ENCODE results near the gene CEP85L. TPM values are rescaled to one million over a fixed set of nuclear protein-coding genes. Genes with fewer than 3 reads are reported as not detected.

CEP85L gene
- polyA plus RNA-seq, 3 donors, result 1.0 to 2.0 (median 1.6) TPM

DNA sequence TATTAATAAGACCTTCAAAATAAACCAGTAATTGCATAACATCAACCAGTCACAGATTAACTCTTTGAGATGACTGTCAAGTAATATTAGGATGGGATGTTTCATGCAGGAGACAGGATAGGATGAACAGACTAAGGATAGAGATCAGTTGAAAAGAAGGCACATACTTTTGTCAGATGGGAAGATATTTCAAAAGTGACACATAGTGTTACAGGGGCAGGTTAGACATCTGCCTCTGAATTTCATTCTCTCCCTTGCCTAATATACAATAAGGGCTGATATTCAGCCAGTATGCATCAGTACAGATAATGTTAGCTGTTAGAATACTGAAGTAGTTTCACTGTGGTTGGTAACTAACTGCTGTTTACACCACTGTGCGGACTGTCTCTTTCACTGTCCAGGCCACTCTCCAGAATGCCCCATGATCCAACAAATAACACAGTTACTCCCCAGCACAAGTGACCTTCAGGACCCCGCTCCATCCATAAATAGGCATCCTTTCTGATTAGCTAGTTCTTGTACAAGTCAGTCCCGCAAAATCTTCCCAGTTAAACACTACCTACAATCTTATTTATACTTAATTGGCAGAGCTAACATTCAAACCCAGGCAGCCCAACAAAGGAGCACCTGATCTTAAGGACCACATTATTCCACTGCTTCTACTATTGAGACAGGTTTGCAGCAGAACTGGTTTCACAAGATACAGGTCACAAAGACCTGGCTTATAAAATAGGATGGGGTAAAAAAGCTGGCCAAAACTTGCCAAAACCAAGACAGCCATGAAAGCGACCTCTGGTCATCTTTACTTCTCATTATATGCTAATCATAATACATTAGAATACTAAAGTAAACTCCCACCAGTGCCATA, 125.2 kb downstream of the CEP85L start:
- no peak overlapping the region for H3K27ac ChIP-seq (ENCODE audit: low read depth, low read length)
- 89 to 95% (median 91%) methylated on average over 4 of the region's 4 CpGs for WGBS, 3 donors

DNA sequence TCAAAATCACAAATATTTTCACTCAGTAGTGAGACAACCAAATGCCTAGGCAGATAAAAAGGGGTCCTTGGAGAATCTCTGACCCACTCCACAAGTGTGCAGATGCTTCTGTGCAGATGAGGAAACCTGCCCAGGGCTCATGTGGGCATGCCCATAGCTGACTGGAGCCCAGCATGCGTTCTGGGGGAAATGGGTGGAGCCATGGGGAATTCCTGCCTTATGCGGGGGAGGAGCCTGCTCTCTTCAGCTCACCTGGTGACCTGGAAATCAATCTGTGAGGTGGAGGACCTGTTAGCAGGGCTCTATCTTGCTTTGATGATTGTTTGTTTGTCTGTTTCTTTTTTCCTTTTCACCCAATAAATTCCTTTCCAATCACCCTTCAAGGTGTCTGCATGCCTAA, 126.7 kb downstream of the CEP85L start:
- H3K27ac ChIP-seq (ENCODE audit: low read depth, low read length), result no peak overlapping the region
- WGBS, 3 donors, result 65 to 82% (median 70%) methylated on average over 2 of the region's 2 CpGs

DNA sequence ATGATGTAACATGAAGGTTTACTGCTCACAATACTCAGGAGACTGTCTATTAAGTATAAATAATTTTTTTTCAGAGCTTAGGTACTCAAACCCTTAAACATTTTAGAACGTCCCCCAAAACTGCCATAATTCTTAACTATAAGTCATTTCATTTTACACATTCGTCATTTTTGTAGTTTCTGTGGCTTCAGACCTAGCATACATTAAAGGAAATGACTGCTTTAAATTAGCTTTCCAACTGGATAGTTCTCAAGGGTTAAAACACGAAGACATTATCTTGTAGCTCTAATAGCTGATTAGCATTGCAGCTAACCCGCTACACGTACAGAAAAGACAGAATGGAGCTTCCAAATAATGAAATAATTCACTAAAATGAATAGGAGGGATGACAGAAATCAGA, 128.2 kb downstream of the CEP85L start:
- 87 to 93% (median 93%) methylated on average over 5 of the region's 5 CpGs for WGBS, 3 donors
- H3K27ac ChIP-seq (ENCODE audit: low read depth, low read length), result no peak overlapping the region

DNA sequence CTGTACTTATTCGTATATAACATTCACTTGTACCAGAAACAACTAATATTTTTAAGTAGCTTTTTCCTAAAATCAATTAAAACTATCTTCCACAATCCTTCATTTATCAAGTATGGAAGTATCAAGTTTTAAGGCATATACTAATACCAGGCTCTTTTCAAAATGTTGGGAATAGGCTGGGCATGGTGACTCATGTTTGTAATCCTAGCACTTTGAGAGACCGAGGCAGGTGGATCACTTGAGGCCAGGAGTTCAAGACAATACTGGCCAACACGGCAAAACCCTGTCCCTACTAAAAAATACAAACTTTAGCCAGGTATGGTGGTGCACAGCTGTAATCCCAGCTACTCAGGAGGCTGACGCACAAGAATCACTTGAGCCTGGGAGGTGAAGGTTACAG, 129.0 kb downstream of the CEP85L start:
- H3K27ac ChIP-seq (ENCODE audit: low read depth, low read length), result no peak overlapping the region
- WGBS, 3 donors, result 96 to 97% (median 97%) methylated on average over 4 of the region's 4 CpGs

DNA sequence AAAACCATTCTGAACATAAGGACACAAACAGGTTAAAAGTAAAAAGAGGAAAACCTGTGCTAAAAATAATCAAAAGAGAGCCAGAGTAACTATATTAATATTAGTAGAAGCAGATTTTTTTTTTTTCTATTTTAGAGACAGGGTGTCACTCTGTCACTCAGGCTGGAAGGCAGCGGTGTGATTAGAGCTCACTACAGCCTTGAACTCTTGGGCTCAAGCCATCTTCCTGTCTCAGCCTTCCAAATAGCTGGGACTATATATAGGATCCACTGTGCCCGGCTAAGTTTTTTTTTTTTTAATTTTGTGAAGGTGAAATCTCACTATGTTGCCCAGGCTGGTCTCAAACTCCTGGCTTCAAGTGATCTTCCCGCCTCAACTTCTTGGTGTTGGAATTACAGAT, 136.7 kb downstream of the CEP85L start:
- WGBS, 3 donors, result 58 to 82% (median 78%) methylated on average over 3 of the region's 3 CpGs
- no peak overlapping the region for H3K27ac ChIP-seq (ENCODE audit: low read depth, low read length)

DNA sequence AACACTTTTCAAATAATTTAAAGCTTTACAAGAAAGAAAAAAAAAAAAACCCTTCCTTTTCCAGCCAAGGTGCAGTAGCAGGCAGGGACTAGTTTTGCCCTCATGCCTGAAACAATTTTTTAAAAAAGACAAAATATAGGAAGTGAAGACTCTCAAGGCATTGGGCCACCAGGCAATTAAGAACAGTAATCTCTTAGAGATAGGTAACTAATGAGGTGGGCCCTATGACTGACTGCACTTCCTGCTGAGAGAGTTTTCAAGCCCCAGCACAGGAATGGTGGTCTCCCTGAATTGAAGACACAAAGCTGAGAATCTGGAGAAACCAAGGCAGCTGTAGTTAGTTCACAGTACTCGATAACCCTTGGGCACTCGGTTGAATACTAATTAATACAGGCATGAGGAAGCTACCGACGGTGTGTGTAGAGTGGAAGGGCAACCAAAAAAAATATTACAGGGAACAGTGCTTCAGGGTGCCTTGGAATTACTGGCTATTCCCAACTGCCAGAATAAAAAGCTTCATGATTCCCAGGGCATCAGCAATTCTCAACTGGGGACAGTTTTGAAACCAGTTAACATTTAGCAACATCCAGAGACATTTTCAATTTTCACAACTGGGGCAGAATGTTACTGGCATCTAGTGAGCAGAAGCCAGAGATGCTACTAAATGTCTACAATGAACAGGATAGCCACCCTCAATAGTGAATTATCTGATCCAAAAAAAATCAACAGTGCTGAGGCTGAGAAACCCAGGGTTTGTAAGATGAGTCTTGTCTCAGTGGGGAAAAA, 139.3 kb downstream of the CEP85L start:
- no peak overlapping the region for H3K27ac ChIP-seq (ENCODE audit: low read depth, low read length)
- WGBS, 3 donors, result 91 to 97% (median 94%) methylated on average over 4 of the region's 4 CpGs

DNA sequence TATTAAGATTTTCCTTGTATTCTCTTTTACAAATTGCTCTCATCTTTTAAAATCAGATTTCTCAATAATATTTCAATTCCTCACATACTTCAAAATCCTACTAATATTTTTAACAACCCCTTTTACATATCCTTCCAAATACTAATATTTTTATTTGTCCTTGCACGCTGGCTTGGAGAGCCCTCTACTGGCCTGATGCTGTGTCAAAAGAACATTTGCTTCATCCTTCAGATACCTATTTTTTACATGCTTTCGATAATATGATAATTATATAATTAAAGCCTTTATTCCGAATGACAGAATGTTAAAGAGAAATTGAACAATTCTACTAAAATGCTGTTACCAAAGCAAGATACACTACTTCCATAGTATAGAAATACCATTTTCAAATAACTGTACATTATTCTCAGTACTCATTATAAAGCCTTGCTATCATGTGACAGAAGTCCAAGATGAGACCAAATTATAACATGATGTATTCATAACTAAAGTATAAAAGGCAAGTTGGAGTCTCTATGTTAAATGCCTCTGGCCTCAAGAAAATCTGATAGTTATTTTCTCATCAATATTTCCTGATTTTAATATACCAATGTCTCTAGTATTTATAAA, 142.3 kb downstream of the CEP85L start:
- 52 to 74% (median 67%) methylated on average over 3 of the region's 3 CpGs for WGBS, 3 donors
- no peak overlapping the region for H3K27ac ChIP-seq (ENCODE audit: low read depth, low read length)

DNA sequence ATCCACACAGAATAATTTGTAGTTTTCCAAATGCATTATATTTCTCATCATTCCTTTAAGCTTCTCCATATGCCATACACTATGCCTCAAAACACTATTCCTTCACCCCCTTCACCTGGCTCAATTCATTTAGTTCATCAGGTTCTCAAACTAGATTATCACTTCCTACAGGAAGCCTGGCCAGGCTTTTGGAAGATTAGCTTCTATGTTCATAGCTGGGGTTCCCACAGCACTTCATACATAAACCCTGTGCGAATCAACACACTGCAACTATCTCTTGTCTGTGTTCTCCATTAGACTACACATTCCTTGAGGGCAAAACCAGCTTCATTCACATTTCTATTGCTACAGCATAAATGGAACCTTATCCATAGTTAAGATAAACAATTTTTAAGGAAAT, 143.8 kb downstream of the CEP85L start:
- H3K27ac ChIP-seq (ENCODE audit: low read depth, low read length), result no peak overlapping the region
- 91 to 97% (median 96%) methylated on average over 1 of the region's 1 CpG for WGBS, 3 donors

DNA sequence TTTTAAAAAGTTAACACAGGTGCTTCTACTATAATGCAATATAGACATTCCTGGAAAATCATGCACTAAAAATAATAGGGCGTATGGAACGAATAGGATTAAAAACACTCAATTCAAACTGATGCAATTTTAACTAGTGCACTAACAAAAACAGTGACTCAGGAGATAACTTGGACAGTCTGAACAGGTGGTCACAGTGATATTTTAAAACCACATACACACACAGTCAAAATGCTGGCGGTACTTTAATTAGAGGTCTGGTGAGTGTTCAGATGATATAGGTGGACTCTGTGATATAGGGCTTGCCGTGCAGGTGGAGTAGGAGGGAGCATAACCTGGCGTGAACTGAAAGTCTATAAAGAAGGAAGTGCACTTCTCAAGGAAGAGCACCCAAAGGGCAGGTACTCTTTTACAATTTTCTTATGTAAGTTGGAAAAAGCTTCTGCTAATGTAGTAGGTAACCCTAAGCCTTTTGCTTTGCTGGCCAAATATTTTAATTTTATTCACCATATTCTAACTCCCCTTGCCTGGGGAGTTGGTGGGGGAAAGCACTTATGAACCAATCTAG, 145.2 kb downstream of the CEP85L start:
- WGBS, 3 donors, result 87 to 93% (median 87%) methylated on average over 5 of the region's 5 CpGs
- no peak overlapping the region for H3K27ac ChIP-seq (ENCODE audit: low read depth, low read length)

DNA sequence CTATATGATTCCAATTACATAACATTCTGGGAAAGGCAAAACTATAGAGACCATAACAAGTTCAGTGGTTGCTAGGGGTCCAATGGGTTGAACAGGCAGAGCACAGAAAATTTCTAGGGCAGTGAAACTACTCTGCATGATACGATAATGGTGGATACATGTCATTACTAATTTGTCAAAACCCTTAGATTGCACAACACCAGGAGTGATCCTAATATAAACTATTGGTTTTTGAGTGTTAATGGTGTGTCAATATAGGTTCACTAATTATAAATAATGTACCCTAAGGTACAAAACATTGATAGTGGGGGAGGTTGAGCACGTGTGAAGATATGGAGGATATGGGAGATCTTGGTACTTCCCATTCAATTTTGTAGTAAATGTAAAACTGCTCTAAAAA, 145.7 kb downstream of the CEP85L start:
- 92 to 93% (median 93%) methylated on average over 2 of the region's 2 CpGs for WGBS, 3 donors
- no peak overlapping the region for H3K27ac ChIP-seq (ENCODE audit: low read depth, low read length)

DNA sequence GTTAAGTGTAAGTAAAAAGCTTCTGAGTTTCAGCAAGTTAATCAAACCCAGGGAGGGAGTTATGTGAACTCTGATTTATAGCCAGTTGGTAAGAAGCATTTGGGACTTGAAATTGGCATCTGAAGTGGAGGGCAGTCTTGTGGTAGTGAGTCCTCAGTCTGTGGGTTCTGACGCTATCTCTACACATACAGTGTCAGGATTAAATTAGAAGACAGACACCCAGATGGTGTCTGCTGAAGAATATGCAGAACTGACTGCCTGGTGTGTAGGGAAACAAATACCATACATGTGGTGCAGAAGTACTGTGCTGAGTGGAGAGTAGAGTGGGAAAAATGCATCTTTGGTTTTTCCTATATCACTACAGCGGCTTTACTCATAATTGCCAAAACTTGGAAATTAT, 146.8 kb downstream of the CEP85L start:
- 95 to 100% (median 100%) methylated on average over 2 of the region's 2 CpGs for WGBS, 3 donors
- no peak overlapping the region for H3K27ac ChIP-seq (ENCODE audit: low read depth, low read length)

DNA sequence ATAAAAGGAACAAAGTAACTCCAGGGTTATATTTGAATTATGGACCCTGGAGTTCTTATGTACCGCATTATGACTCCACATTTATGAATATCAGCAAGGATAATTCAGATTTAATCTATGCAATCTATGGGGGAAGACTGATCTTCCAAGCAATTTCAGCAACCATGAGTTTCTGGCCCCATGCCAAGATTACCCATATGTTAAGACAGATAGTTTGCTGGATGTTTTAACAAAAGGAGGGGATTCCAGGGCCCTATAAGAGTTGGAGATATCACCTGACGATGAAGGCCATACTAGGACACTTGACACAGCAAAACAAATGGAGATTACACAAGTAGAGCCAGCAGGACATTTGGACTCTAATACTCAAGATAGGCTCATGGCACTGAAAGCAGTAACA, 149.2 kb downstream of the CEP85L start:
- 68 to 88% (median 68%) methylated on average over 2 of the region's 2 CpGs for WGBS, 3 donors
- H3K27ac ChIP-seq (ENCODE audit: low read depth, low read length), result no peak overlapping the region

DNA sequence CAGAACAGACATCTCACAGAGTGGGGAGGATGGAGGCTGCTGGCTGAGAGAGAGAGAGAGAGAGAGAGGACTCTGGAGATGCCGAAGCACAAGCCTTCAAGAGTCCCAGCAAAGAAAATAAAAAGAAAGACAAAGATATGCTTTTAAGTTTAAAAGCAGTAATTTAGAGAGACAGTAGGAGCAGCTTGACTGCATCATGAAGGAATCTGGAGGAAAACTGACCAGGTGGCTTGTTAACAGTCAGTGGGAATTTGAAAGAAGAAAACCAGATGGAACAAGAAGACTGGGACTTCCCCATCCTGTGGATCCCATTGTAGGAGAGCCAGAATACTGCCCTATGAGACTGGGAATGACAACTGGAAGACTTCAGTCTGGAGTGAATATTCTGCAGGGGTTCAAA, 149.6 kb downstream of the CEP85L start:
- H3K27ac ChIP-seq (ENCODE audit: low read depth, low read length), result no peak overlapping the region
- 92 to 100% (median 100%) methylated on average over 1 of the region's 1 CpG for WGBS, 3 donors

DNA sequence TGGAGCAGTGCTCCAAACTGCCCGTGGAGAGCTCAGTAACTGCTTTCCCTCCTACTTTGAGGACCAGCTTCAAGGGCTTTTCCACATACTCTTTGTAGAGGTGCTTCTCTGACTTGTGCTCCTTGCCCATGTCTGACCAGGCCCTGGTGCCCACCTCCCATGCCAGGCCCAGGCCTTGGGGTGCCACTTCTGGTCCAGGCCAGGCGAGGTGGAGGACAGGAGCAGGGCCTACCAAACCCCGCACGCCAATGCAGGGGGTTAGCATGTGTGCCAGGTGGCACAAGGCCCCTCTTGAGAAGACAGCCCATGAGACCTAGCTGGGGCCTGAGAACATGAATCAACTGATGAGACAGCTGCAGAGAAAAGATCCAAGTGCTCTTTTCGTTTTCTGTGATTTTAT, 150.3 kb downstream of the CEP85L start:
- no peak overlapping the region for H3K27ac ChIP-seq (ENCODE audit: low read depth, low read length)
- 95% methylated on average over 5 of the region's 5 CpGs for WGBS, 3 donors

DNA sequence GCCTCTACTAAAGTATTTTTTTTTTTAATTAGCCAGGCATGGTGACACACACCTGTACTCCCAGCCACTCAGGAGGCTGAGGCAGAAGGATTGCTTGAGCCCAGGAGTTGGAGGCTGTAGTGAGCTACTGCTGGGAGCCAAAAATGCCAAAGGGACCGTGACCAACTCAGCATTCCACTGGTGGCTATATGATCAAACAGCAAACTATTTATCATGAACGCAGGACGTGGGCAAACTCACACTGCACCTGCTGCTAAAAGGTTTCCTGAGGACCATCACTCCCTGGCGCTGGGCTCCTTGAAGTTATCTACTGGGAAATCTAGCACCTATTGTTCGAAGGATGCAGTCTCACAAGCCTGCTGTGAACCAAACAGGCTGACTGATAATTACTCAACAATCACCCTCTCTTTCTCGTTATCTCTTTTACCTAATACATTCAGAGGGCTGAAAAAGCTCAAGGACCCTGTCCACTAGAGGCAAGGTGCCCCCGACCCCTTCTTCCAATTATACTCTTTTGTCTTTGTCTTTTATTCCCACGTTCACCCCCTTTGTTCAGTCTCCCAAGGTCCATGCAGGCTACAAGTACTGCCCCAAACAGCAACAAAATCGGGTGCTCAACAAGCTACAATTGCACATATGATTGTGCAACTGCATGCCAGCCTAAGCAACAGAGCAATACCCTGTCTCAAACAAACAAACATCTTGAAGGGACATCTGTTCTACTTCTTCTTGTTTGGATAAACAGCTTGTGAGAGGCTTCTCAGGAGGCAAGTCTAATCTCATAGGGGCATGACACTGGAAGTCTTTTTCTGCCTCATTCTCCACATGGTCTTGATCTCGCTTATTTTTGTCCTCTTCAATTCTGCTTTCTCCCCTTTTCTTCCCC, 151.0 kb downstream of the CEP85L start:
- no peak overlapping the region for H3K27ac ChIP-seq (ENCODE audit: low read depth, low read length)

DNA sequence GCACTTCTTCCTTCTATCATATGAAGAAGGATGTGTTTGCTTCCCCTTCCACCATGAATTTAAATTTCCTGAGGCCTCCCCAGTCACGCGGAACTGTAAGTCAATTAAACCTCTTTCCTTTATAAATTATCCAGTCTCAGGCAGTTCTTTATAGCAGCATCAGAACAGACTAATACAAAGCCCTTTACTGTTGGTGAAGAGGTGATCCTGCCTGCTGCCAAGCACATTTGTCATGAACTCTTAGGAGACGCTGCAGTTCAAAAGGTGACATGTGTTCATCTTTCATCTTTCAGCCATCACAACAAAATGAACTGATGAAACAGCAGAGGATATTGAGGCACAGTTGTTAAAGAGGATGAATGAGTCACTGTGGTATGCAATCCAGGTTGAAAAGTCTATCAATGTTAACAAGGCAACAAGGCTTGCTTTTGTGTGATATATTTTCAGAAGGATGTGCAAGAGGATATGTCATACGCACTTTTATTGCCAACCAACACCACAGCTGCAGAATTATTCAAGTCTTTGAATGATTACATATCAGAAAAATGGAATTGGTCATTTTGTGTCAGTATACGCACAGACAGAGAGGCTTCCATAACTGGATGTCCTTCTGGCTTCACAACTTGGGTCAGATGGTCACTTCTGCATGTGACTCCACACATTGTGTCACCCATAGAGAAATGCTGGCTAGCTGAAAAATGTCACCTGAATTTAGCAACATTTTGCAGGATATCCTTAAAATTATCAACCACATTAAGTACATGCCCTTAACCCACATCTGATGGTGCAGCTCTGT, 155.7 kb downstream of the CEP85L start:
- 93 to 96% (median 95%) methylated on average over 5 of the region's 5 CpGs for WGBS, 3 donors
- no peak overlapping the region for H3K27ac ChIP-seq (ENCODE audit: low read depth, low read length)

More for the DNA sequence above, 151.0 kb downstream of the CEP85L start:
- 89 to 97% (median 96%) methylated on average over 10 of the region's 10 CpGs for WGBS, 3 donors

DNA sequence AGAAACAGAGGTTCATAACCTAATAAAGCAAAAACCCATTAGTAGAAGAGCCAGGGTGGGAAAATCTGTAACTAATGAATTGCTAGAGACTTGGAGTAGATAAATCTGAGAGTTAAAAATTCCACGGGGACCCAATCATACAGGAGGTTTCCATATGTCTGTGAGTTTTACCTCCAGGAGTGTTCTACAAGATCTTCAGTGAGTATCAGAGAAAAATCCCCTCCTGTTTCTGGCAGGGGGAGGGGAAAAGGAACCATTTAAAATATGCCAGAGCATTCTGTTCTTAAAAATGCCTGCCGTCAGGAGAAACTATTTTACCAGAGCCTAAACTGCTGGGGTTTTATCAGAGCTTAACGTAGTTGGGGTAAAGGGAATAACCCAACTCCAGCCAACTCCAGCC, 157.3 kb downstream of the CEP85L start:
- WGBS, 3 donors, result 87 to 96% (median 91%) methylated on average over 3 of the region's 3 CpGs
- H3K27ac ChIP-seq (ENCODE audit: low read depth, low read length), result no peak overlapping the region

Data from adipose tissue (tissue), 3 donors.